Large intestine (tissue), 12 donors: Measurements from ENCODE around the gene SEC24D. TPM values are rescaled to one million over a fixed set of nuclear protein-coding genes. Genes with fewer than 3 reads are reported as not detected.
"Not testable (repeated sequence)": the region's sequence is repeated elsewhere in the genome, so short reads cannot be mapped to it uniquely, and the experiment has no call there.

Source experiments
- DNase-seq, 2 donors: peaks; one replicate each; pipeline versions ENCODE4 v3.0.0 to v3.0.0-alpha.2; 2013
- H3K27ac ChIP-seq: one replicate; pipeline ENCODE4 v1.5.1; 2013; ENCODE audit warnings: low read length
- H3K27me3 ChIP-seq: 2 replicates; pipeline ENCODE4 v1.6.1; 2013; ENCODE audit warnings: low read length; ENCODE audit not compliant: control insufficient read depth, insufficient read depth
- H3K36me3 ChIP-seq: 2 replicates; pipeline ENCODE4 v1.6.1; 2013; ENCODE audit warnings: low read length; ENCODE audit not compliant: control insufficient read depth, insufficient read depth
- H3K4me1 ChIP-seq: one replicate; pipeline ENCODE4 v1.6.1; 2013; ENCODE audit warnings: low read length; ENCODE audit not compliant: control insufficient read depth, insufficient read depth
- H3K4me3 ChIP-seq: one replicate; pipeline ENCODE4 v1.5.1; 2013; ENCODE audit warnings: low read length
- H3K9me3 ChIP-seq: one replicate; pipeline ENCODE4 v1.6.1; 2013; ENCODE audit warnings: mild to moderate bottlenecking, low read depth, low read length, moderate library complexity; ENCODE audit not compliant: control insufficient read depth
- WGBS: methylation state at CpG from one replicate; pipeline ENCODE4 v1.1.5; 2013; ENCODE audit warnings: low lambda C conversion rate; ENCODE audit not compliant: insufficient coverage; 5-methylcytosine and 5-hydroxymethylcytosine counted together
- long read RNA-seq, 11 donors: transcript quantifications; one replicate each; lab custom pipeline, GENCODE V29; 2026
- polyA plus RNA-seq: library from polyadenylated mRNA; unstranded; fragments of 120-200 nt; gene quantifications from one replicate; pipeline ENCODE4 v1.2.1, GENCODE V29; 2013

SEC24D gene, protein sequence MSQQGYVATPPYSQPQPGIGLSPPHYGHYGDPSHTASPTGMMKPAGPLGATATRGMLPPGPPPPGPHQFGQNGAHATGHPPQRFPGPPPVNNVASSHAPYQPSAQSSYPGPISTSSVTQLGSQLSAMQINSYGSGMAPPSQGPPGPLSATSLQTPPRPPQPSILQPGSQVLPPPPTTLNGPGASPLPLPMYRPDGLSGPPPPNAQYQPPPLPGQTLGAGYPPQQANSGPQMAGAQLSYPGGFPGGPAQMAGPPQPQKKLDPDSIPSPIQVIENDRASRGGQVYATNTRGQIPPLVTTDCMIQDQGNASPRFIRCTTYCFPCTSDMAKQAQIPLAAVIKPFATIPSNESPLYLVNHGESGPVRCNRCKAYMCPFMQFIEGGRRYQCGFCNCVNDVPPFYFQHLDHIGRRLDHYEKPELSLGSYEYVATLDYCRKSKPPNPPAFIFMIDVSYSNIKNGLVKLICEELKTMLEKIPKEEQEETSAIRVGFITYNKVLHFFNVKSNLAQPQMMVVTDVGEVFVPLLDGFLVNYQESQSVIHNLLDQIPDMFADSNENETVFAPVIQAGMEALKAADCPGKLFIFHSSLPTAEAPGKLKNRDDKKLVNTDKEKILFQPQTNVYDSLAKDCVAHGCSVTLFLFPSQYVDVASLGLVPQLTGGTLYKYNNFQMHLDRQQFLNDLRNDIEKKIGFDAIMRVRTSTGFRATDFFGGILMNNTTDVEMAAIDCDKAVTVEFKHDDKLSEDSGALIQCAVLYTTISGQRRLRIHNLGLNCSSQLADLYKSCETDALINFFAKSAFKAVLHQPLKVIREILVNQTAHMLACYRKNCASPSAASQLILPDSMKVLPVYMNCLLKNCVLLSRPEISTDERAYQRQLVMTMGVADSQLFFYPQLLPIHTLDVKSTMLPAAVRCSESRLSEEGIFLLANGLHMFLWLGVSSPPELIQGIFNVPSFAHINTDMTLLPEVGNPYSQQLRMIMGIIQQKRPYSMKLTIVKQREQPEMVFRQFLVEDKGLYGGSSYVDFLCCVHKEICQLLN
- 61.5 TPM for polyA plus RNA-seq
- long read RNA-seq, donor 1, full-length matches to known transcripts, result 5 of 5 reads
- long read RNA-seq, donor 1, partial matches to known transcripts, result 0 of 5 reads
- long read RNA-seq, donor 1, other reads (novel, unspliced or antisense), result 0 of 5 reads
- long read RNA-seq, donor 2, full-length matches to known transcripts, result 4 of 9 reads
- long read RNA-seq, donor 2, partial matches to known transcripts, result 5 of 9 reads
- long read RNA-seq, donor 2, other reads (novel, unspliced or antisense), result 0 of 9 reads
- long read RNA-seq, donor 3, full-length matches to known transcripts, result 4 of 10 reads
- long read RNA-seq, donor 3, partial matches to known transcripts, result 6 of 10 reads
- long read RNA-seq, donor 3, other reads (novel, unspliced or antisense), result 0 of 10 reads
- long read RNA-seq, donor 4, full-length matches to known transcripts, result 1 of 1 reads
- long read RNA-seq, donor 4, partial matches to known transcripts, result 0 of 1 reads
- long read RNA-seq, donor 4, other reads (novel, unspliced or antisense), result 0 of 1 reads
- long read RNA-seq, donor 5, full-length matches to known transcripts, result 1 of 1 reads
- long read RNA-seq, donor 5, partial matches to known transcripts, result 0 of 1 reads
- long read RNA-seq, donor 5, other reads (novel, unspliced or antisense), result 0 of 1 reads
- long read RNA-seq, donor 6, full-length matches to known transcripts, result 8 of 20 reads
- long read RNA-seq, donor 6, partial matches to known transcripts, result 12 of 20 reads
- long read RNA-seq, donor 6, other reads (novel, unspliced or antisense), result 0 of 20 reads
- long read RNA-seq, donor 7, result 0 reads
- long read RNA-seq, donor 8, full-length matches to known transcripts, result 5 of 11 reads
- long read RNA-seq, donor 8, partial matches to known transcripts, result 6 of 11 reads
- long read RNA-seq, donor 8, other reads (novel, unspliced or antisense), result 0 of 11 reads
- long read RNA-seq, donor 9, full-length matches to known transcripts, result 3 of 3 reads
- long read RNA-seq, donor 9, partial matches to known transcripts, result 0 of 3 reads
- long read RNA-seq, donor 9, other reads (novel, unspliced or antisense), result 0 of 3 reads
- long read RNA-seq, donor 10, full-length matches to known transcripts, result 14 of 14 reads
- long read RNA-seq, donor 10, partial matches to known transcripts, result 0 of 14 reads
- long read RNA-seq, donor 10, other reads (novel, unspliced or antisense), result 0 of 14 reads
- long read RNA-seq, donor 11, full-length matches to known transcripts, result 6 of 11 reads
- long read RNA-seq, donor 11, partial matches to known transcripts, result 5 of 11 reads
- long read RNA-seq, donor 11, other reads (novel, unspliced or antisense), result 0 of 11 reads

DNA sequence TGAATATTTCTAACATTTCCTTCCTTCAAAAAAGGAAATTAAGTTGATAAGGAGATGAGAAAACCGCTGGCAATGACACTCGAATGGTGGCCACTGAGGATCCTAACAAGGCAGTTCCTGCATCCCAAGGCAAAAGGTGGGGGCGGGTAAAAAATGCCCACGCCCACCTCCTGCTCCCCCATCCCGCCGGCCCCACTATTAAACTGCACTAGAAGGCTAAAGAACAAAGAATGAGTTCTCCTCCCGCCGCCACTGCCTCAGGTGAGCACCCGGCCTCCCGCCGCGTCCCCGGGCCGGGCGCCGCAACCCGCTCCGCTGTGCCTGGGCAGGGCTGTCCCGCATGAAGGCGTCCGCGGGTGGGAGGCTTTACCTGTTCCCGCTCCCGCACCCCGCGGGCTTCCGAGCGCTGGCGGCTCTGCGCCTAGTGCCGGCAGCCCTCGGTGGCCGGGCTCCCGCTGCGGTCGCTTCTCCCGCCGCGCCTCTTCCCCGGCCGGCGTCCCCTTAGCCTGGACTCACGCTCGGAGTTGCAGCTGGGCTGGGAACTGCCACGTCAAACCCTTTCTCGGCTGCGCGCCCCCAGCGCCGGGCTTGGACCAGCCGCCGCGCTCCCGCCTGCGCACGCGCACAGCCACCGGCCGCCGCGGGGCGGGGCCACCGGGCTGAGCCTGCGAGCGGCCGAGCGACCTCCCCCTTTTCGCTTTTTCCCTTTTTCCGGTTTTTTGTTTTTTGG lies at the start of gene SEC24D:
Gene SEC24D, minus strand, starts transcription at position 556 of the 730 bp plus-strand sequence. CDS start 2,430 bp downstream, outside the sequence.
- H3K4me1 ChIP-seq, result peaks cover 7% of the 10 kb centered on the region
- peak within 1 kb of the TSS; percentile 76 for H3K4me3 ChIP-seq
- 0% methylated on average over 8 of the region's 69 CpGs for WGBS
- no peaks in the 10 kb centered on the region for H3K27me3 ChIP-seq
- H3K36me3 ChIP-seq, result peaks cover 21% of the 10 kb centered on the region
- no peaks in the 10 kb centered on the region for H3K9me3 ChIP-seq
- peak within 1 kb of the TSS; percentile 91 for H3K27ac ChIP-seq
- peak; percentile 88 to 92 for DNase-seq

DNA sequence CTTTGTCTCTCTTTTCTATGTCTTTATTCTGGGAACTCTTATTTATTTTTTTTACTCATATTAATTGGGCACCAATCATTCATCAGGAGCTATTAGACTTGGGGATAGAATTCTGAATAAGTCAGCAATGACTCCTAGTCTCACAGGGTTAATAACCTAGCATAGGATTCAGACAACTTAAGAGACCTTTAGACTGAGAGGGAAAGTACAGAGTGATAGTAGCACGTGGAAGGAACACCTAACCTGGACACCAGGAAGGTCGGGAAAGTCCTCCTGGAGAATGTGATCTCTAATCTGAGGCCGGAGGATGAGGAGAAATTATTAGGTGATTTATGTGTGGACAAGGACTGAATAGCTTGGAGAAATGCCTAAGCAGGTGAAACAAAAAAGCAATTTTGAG lies 48.8 kb upstream of the SEC24D start:
- Histone ChIP-seq H3K27me3 (peaks cover 15% of the 10 kb centered on the region), H3K4me3 (no peak overlapping the region), H3K27ac (no peak overlapping the region), H3K9me3 (no peaks in the 10 kb centered on the region), H3K36me3 (no peaks in the 10 kb centered on the region), H3K4me1 (no peaks in the 10 kb centered on the region)
- DNase-seq, result peak in 1 of 2 donors; percentile 49
- WGBS, result no CpG with 5 or more reads among the region's 3 CpGs

DNA sequence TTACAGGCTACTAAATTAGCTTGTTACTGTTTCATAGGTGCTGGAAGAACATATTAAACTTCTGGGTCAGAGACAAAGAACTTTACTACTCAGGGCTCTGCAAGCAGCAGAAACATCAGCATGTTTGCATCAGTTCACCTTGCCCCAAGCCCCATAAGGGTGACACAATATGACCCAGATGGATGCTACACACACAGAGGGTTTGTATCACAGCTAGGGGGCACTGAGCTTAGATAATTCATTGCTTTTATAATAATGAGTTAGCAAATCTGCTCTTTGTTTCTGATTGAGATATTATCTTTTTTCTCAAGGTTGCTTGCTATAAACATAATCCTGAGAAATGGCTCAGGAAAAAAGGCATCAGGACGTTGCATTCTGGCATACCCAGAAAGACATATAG lies 47.9 kb upstream of the SEC24D start:
- Histone ChIP-seq H3K9me3 (no peaks in the 10 kb centered on the region), H3K4me1 (no peaks in the 10 kb centered on the region), H3K36me3 (no peaks in the 10 kb centered on the region), H3K4me3 (no peak overlapping the region), H3K27ac (no peak overlapping the region), H3K27me3 (peaks cover 11% of the 10 kb centered on the region)
- no CpG with 5 or more reads among the region's 1 CpG for WGBS
- no peak for DNase-seq

DNA sequence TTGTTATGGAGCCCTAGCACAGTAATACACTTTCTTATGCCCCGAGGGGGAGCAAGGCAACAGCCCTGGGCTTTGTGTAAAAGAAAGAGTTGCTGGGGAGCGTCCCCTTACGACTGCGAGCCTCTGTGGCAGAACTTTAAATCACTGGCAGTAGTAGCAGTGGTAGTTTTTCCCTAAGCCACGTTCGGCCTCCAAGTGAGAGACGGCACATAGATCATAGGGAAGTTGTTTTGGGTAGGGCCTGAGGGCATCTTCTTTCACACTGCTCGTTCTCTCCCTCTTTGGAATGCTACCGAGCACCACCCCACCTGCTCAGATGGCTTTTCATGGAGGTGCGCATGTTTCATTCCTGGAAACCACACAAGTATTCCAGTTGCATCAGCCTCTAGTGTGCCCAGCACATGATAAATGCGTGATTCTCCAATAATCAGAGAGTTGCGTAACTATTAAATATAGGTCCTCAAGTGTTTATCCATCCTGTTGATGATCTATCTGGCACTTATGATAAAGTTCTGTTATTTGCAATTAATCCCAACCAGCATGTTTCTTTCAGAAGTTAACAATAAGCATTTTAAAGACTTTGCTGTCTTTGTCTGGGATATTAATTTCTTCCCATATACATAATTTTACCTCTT lies 45.7 kb upstream of the SEC24D start:
- DNase-seq, result no peak
- Histone ChIP-seq H3K27me3 (peaks cover under 1% of the 10 kb centered on the region), H3K27ac (no peak overlapping the region), H3K36me3 (no peaks in the 10 kb centered on the region), H3K9me3 (peaks cover 3% of the 10 kb centered on the region), H3K4me3 (no peak overlapping the region), H3K4me1 (no peaks in the 10 kb centered on the region)
- no CpG with 5 or more reads among the region's 12 CpGs for WGBS

DNA sequence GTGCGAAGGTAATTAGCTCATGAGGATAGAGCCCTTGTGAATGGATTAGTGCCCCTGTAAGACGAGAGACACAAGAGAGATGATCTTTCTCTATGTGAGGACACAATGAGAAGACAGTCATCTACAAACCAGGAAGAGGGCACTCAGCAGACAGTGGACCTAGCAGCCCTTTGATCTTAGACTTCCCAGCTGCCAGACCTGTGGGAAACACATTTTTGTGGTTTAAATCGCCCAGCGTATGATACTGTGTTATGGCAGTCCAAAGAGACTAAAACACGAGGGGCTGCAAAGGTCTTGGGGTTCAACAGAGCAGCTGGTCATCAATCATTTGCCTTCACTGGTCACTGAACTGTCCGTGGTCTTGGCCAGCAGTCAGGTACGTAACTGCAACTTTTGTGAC lies 43.5 kb upstream of the SEC24D start:
- Histone ChIP-seq H3K27me3 (no peaks in the 10 kb centered on the region), H3K4me1 (no peaks in the 10 kb centered on the region)
- WGBS, result no CpG with 5 or more reads among the region's 7 CpGs

DNA sequence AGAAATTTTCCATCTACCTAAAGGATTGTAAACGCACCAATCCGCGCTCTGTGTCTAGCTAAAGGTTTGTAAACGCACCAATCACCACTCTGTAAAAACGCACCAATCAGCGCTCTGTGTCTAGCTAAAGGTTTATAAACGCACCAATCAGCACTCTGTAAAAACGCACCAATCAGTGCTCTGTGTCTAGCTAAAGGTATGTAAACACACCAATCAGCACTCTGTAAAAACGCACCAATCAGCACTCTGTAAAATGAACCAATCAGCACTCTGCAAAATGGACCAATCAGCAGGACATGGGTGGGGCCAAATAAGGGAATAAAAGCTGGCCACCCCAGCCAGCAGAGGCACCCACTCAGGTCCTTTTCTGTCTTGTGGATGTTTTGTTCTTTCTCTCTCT lies 42.6 kb upstream of the SEC24D start:
- no CpG with 5 or more reads among the region's 9 CpGs for WGBS
- H3K27me3 ChIP-seq, H3K4me1 ChIP-seq, H3K9me3 ChIP-seq, H3K4me3 ChIP-seq, DNase-seq, H3K36me3 ChIP-seq, H3K27ac ChIP-seq: not testable (repeated sequence)

More for the DNA sequence above, 43.5 kb upstream of the SEC24D start:
- no peaks in the 10 kb centered on the region for H3K36me3 ChIP-seq
- H3K27ac ChIP-seq, result no peak overlapping the region
- no peak overlapping the region for H3K4me3 ChIP-seq
- DNase-seq, result no peak
- H3K9me3 ChIP-seq, result peaks cover 3% of the 10 kb centered on the region

DNA sequence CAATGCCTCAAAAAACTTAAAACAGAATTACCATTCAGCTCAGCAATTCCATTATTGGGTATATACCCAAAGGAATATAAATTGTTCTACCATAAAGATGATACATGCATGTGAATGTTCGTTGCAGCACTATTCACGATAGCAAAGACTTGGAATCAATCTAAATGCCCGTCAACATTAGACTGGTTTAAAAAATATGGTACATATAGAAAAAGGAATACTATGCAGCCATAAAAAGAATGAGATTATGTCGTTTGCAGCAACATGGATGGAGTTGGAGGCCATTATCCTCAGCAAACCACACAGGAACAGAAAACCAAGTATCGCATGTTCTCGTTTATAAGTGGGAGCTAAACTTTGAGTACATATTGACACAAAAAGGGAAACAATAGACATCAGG lies 41.9 kb upstream of the SEC24D start:
- Histone ChIP-seq H3K9me3 (peaks cover 3% of the 10 kb centered on the region), H3K27me3 (no peaks in the 10 kb centered on the region), H3K36me3 (no peaks in the 10 kb centered on the region), H3K4me3 (no peak overlapping the region), H3K27ac (no peak overlapping the region), H3K4me1 (no peaks in the 10 kb centered on the region)
- 100% methylated on average over 3 of the region's 6 CpGs for WGBS
- no peak for DNase-seq

DNA sequence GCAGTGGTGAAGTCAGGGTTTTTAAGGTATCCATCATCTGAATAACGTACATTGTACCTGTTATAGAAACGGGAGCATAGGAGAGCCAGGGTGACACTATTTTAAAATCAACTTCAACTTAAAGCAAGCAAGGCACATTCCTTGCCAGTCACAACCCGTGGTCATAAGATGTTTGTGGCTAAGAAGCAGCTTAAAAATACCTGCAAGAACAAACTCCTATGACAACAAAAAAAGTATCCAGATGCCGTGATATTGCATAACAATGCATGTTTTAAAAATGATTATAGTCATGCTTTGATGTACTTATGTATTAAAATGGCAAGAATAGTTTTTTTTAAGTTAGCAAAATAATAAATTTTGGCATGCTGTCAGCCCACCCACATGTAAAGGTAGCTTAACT lies 36.3 kb upstream of the SEC24D start:
- no peaks in the 10 kb centered on the region for H3K4me1 ChIP-seq
- no peaks in the 10 kb centered on the region for H3K36me3 ChIP-seq
- H3K27me3 ChIP-seq, result no peaks in the 10 kb centered on the region
- no peaks in the 10 kb centered on the region for H3K9me3 ChIP-seq
- H3K27ac ChIP-seq, result no peak overlapping the region
- no peak overlapping the region for H3K4me3 ChIP-seq
- no CpG with 5 or more reads among the region's 4 CpGs for WGBS
- no peak for DNase-seq
